ENCODE data around the gene VPS9D1.
"Not testable (repeated sequence)": the region's sequence is repeated elsewhere in the genome, so short reads cannot be mapped to it uniquely, and the experiment has no call there.

Gene VPS9D1

GRCh38 chr16:89696670-89697128 is 24.0 kb downstream of the VPS9D1 start:
- no peak overlapping the region for H3K27ac ChIP-seq
- DNase-seq (ENCODE audit: low spot score) = no peak
- TF ChIP-seq CTCF (IDR thresholded peaks at IDR 0.05) = no peak
- no peak overlapping the region for H3K4me3 ChIP-seq

- peak; percentile 69 for DNase-seq (ENCODE audit: low spot score)
- Histone ChIP-seq H3K4me3 (no peak overlapping the region), H3K27ac (no peak overlapping the region)
- no peak for TF ChIP-seq CTCF (IDR thresholded peaks at IDR 0.05)
These were observed 24.6 kb downstream of the VPS9D1 start for GRCh38 chr16:89695875-89696669.

GRCh38 chr16:89695086-89695874 is 25.4 kb downstream of the VPS9D1 start:
- Histone ChIP-seq H3K4me3 (no peak overlapping the region), H3K27ac (no peak overlapping the region)
- no peak for TF ChIP-seq CTCF (IDR thresholded peaks at IDR 0.05)
- DNase-seq (ENCODE audit: low spot score) = peak; percentile 71

DNA sequence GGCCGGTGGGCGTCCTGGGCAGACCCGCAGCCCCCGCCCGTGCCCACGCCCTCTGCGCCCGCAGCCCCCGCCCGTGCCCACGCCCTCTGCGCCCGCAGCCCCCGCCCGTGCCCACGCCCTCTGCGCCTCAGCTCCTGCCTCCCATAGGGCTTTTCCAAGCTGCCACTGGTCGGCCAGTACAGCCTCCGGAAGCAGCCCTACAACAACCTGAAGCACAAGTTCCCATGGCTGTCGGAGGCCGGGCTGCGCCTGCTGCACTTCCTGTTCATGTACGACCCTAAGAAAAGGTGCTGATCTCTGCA is 26.0 kb downstream of the VPS9D1 start:
- not testable (repeated sequence) for DNase-seq (ENCODE audit: low spot score); H3K27ac ChIP-seq; H3K4me3 ChIP-seq

GRCh38 chr16:89693931-89694783 is 26.5 kb downstream of the VPS9D1 start:
- H3K27ac ChIP-seq = no peak overlapping the region
- H3K4me3 ChIP-seq = no peak overlapping the region
- no peak for TF ChIP-seq CTCF (IDR thresholded peaks at IDR 0.05)
- DNase-seq (ENCODE audit: low spot score) = peak; percentile 73

DNA sequence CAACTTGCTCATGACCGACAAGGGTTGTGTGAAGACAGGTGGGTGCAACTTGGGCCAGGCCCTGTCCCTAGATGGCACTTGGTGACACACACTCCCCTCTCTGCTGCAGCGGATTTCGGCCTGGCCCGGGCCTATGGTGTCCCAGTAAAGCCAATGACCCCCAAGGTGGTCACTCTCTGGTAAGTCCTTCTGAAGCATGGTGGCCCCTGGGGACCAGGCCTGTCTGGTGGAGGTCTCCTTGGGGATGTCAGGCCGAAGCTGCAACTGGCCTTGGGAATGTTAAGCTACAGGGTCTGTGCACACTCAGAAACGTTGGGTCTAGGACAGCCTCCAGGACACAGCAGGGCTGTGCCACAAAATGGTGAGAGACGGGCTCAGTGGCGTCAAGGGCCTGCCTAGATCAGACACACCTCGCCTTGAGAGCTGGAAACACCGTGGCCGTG is 27.4 kb downstream of the VPS9D1 start:
- DNase-seq (ENCODE audit: low spot score) = peak; percentile 66
- no peak overlapping the region for H3K27ac ChIP-seq
- no peak for TF ChIP-seq CTCF (IDR thresholded peaks at IDR 0.05)
- no peak overlapping the region for H3K4me3 ChIP-seq

DNA sequence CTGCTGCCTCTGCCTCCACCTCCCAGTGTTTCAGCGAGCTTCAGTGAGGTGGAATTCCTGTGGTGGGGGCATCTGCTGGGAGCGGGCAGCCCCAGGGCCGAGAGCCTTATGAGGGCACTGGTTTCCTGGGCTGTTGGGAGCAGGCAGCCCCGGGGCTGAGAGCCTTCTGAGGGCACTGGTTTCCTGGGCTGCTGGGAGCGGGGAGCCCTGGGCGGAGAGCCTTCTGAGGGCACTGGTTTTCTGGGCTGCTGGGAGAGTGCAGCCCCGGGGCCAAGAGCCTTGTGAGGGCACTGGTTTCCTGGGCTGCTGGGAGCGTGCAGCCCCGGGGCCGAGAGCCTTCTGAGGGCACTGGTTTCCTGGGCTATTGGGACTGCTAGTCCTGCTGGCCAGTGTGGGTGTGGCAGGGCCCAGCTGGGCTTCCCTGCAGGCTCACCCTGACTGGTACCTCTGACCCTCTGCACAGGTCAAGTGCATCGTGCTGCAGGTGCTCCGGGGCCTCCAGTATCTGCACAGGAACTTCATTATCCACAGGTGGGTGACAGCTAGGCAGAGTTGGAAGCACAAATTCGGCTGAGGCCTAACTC is 28.6 kb downstream of the VPS9D1 start:
- peak; percentile 70 for DNase-seq (ENCODE audit: low spot score)
- Histone ChIP-seq H3K4me3 (no peak overlapping the region), H3K27ac (no peak overlapping the region)
- TF ChIP-seq CTCF (IDR thresholded peaks at IDR 0.05) = no peak
